GM23338 (cell line): ENCODE measurements around the gene ADCY7. TPM values are rescaled to one million over a fixed set of nuclear protein-coding genes. Genes with fewer than 3 reads are reported as not detected.

Source experiments
- ATAC-seq: fragments of 200-7000 bp; cut with Tn5 transposase; 3 replicates; pipeline ENCODE4 v1.9.1; 2020
- DNase-seq: peaks from one replicate; pipeline ENCODE4 v3.0.0-alpha.2; 2015; ENCODE audit warnings: low spot score
- H2AFZ ChIP-seq: fragments of 200-600 bp; sonication (generic); 2 replicates; pipeline ENCODE4 v1.8.0; 2016; ENCODE audit warnings: antibody characterized with exemption, mild to moderate bottlenecking, moderate library complexity
- H3F3A ChIP-seq: fragments of 200-600 bp; sonication (generic); replicated peaks from 2 replicates; pipeline ENCODE4 v1.8.0; 2017; ENCODE audit warnings: antibody characterized with exemption, mixed run types, low read depth
- H3K27ac ChIP-seq: fragments of 200-600 bp; sonication (generic); 2 replicates; pipeline ENCODE4 v1.6.1; 2016; ENCODE audit warnings: low read depth
- H3K27me3 ChIP-seq: fragments of 200-600 bp; sonication (generic); 2 replicates; pipeline ENCODE4 v1.8.0; 2016; ENCODE audit warnings: mild to moderate bottlenecking, mixed run types, moderate library complexity; ENCODE audit not compliant: insufficient read depth
- H3K36me3 ChIP-seq: fragments of 200-600 bp; sonication (generic); 2 replicates; pipeline ENCODE4 v1.8.0; 2016; ENCODE audit warnings: mild to moderate bottlenecking; ENCODE audit not compliant: insufficient read depth
- H3K4me1 ChIP-seq: fragments of 200-600 bp; sonication (generic); 2 replicates; pipeline ENCODE4 v1.8.0; 2016; ENCODE audit warnings: mild to moderate bottlenecking, moderate library complexity; ENCODE audit not compliant: insufficient read depth
- H3K4me2 ChIP-seq: fragments of 200-600 bp; sonication (generic); 2 replicates; pipeline ENCODE4 v1.7.1; 2017; ENCODE audit warnings: mixed run types
- H3K4me3 ChIP-seq: fragments of 200-600 bp; sonication (generic); 2 replicates; pipeline ENCODE4 v1.6.1; 2016; ENCODE audit warnings: mixed run types
- H3K79me2 ChIP-seq: fragments of 200-600 bp; sonication (generic); replicated peaks from 2 replicates; pipeline ENCODE4 v1.8.0; 2017; ENCODE audit warnings: mild to moderate bottlenecking; ENCODE audit not compliant: insufficient read depth
- H3K9me2 ChIP-seq: fragments of 200-600 bp; sonication (generic); 2 replicates; pipeline ENCODE4 v1.8.0; 2017; ENCODE audit not compliant: insufficient read depth
- H4K20me1 ChIP-seq: fragments of 200-600 bp; sonication (generic); replicated peaks from 2 replicates; pipeline ENCODE4 v1.8.0; 2017; ENCODE audit warnings: mild to moderate bottlenecking; ENCODE audit not compliant: insufficient read depth
- H3K27ac Mint-ChIP-seq: 2 replicates; pipeline ENCODE4 v1.8.0; 2020; ENCODE audit warnings: inconsistent platforms, mild to moderate bottlenecking, moderate library complexity, mixed read lengths
- H3K27me3 Mint-ChIP-seq: 3 replicates; pipeline ENCODE4 v1.8.0; 2022; ENCODE audit warnings: low read depth, mild to moderate bottlenecking, moderate library complexity, mixed read lengths, inconsistent platforms; ENCODE audit not compliant: insufficient read depth, poor library complexity
- H3K36me3 Mint-ChIP-seq: 3 replicates; pipeline ENCODE4 v1.8.0; 2021; ENCODE audit warnings: low read depth, mild to moderate bottlenecking, inconsistent platforms, moderate library complexity, mixed read lengths
- H3K4me1 Mint-ChIP-seq: 3 replicates; pipeline ENCODE4 v1.8.0; 2020; ENCODE audit warnings: mild to moderate bottlenecking, inconsistent platforms, mixed read lengths
- H3K4me3 Mint-ChIP-seq: 3 replicates; pipeline ENCODE4 v1.8.0; 2021; ENCODE audit warnings: moderate library complexity, mild to moderate bottlenecking, inconsistent platforms, mixed read lengths
- H3K9me3 Mint-ChIP-seq: 3 replicates; pipeline ENCODE4 v1.8.0; 2020; ENCODE audit warnings: moderate library complexity, mild to moderate bottlenecking, inconsistent platforms, mixed read lengths
- CTCF ChIP-seq, 2 experiments: fragments of 200-600 bp in 1 of 2; sonication (generic) in 1 of 2; conservative IDR thresholded peaks; 2 replicates each; pipeline versions ENCODE4 v1.5.1 to v1.6.1; 2016 to 2017; ENCODE audit warnings: antibody characterized with exemption in 2 of 2, low read depth in 2 of 2, mild to moderate bottlenecking in 2 of 2, moderate library complexity in 1 of 2
- NANOG ChIP-seq: IDR thresholded peaks from 2 replicates; pipeline ENCODE4 v1.6.1; 2016; ENCODE audit warnings: antibody characterized with exemption, borderline replicate concordance
- STAT1 ChIP-seq: IDR thresholded peaks from one replicate; pipeline ENCODE4 v1.6.1; 2016; ENCODE audit warnings: antibody characterized with exemption; ENCODE audit not compliant: unreplicated experiment
- ZNF462 ChIP-seq: fragments of 250-450 bp; sonication (Bioruptor Pico); IDR thresholded peaks from 2 replicates; pipeline ENCODE4 v1.5.0; 2020; ENCODE audit warnings: mild to moderate bottlenecking, moderate library complexity
- polyA plus RNA-seq: library from polyadenylated mRNA; unstranded; fragments of >200 nt; fragmentation: Nextera tagmentation; extraction: Ambion mirVana; gene quantifications from 2 replicates; pipeline ENCODE4 v1.2.1, GENCODE V29; 2016
- total RNA-seq: library from RNA; depleted of rRNA; stranded (reverse); fragments of >200 nt; shearing (Covaris generic); gene quantifications from 2 replicates; pipeline ENCODE4 v1.2.3, GENCODE V29; 2014

The ADCY7 gene
- total and polyA plus RNA-seq, 2 experiments from 2014 or later, result 2.4 to 10.5 TPM

GRCh38 chr16:50303041-50303604, 36.8 kb downstream of the ADCY7 start:
- DNase-seq (no peak), ATAC-seq (no peak)
- no peak overlapping the region for H3K4me3 Mint-ChIP-seq

More at GRCh38 chr16:50303041-50303604, 36.8 kb downstream of the ADCY7 start:
- no peaks in the 10 kb centered on the region for H4K20me1 ChIP-seq
- H3K4me3 ChIP-seq, result no peak overlapping the region
- no peak for TF ChIP-seq ZNF462
- TF ChIP-seq NANOG, result no peak
- TF ChIP-seq STAT1, result no peak
- no peak for TF ChIP-seq CTCF (conservative IDR thresholded peaks at IDR 0.05; ENCODE audit: low read depth in 2 of 2)
- H3K27me3 ChIP-seq, result no peaks in the 10 kb centered on the region
- no peak overlapping the region for H3K4me2 ChIP-seq
- H3K79me2 ChIP-seq, result no peaks in the 10 kb centered on the region
- H3K9me2 ChIP-seq, result no peaks in the 10 kb centered on the region
- no peaks in the 10 kb centered on the region for H3K36me3 Mint-ChIP-seq
- H3F3A ChIP-seq, result no peaks in the 10 kb centered on the region
- no peak overlapping the region for H3K27ac Mint-ChIP-seq
- no peaks in the 10 kb centered on the region for H3K4me1 ChIP-seq
- no peaks in the 10 kb centered on the region; the same call in 2 of the 3 replicates for H3K9me3 Mint-ChIP-seq
- H3K27me3 Mint-ChIP-seq, result peaks cover 7% of the 10 kb centered on the region
- no peaks in the 10 kb centered on the region for H3K4me1 Mint-ChIP-seq
- no peaks in the 10 kb centered on the region for H3K36me3 ChIP-seq
- no peak overlapping the region for H2AFZ ChIP-seq
- no peak overlapping the region for H3K27ac ChIP-seq
